Sigmoid colon (tissue), 7 donors: ENCODE results near the gene DNAH9. TPM values are rescaled to one million over a fixed set of nuclear protein-coding genes. Genes with fewer than 3 reads are reported as not detected.

ENCODE experiments used
- DNase-seq: peaks from one replicate; pipeline ENCODE4 v3.0.0-alpha.2; 2019
- H3K27ac ChIP-seq, 4 donors: fragments of 200-600 bp; sonication (generic); one replicate each; pipeline ENCODE4 v1.5.1; 2016 to 2019; ENCODE audit warnings: mild to moderate bottlenecking in 1 of 4
- H3K27me3 ChIP-seq, 3 donors: fragments of 200-600 bp; sonication (generic); one replicate each; pipeline ENCODE4 v1.5.1; 2019; ENCODE audit warnings: mild to moderate bottlenecking in 1 of 3
- H3K36me3 ChIP-seq, 4 donors: fragments of 200-600 bp; sonication (generic); one replicate each; pipeline ENCODE4 v1.5.1; 2016 to 2019
- H3K4me1 ChIP-seq, 4 donors: fragments of 200-600 bp; sonication (generic); one replicate each; pipeline ENCODE4 v1.5.1; 2017 to 2019
- H3K4me3 ChIP-seq, 4 donors: fragments of 200-600 bp; sonication (generic); one replicate each; pipeline ENCODE4 v1.5.1; 2017 to 2019; ENCODE audit warnings: mild to moderate bottlenecking in 2 of 4, moderate library complexity in 1 of 4
- H3K9me3 ChIP-seq, 4 donors: fragments of 200-600 bp in 3 of 4; sonication (generic) in 3 of 4; one replicate each; pipeline versions ENCODE4 v1.5.1 to v1.6.1; 2013 to 2019
- EP300 ChIP-seq, 4 donors: sonication (generic); formaldehyde crosslinking; IDR thresholded peaks; one replicate each; pipeline ENCODE4 v1.6.1; 2017; ENCODE audit warnings: antibody characterized with exemption in 4 of 4
- POLR2A ChIP-seq, 2 donors: fragments of 450-650 bp; IDR thresholded peaks; one replicate each; pipeline ENCODE4 v1.6.1; 2016; ENCODE audit warnings: antibody characterized with exemption in 2 of 2, mild to moderate bottlenecking in 2 of 2, moderate library complexity in 2 of 2
- POLR2AphosphoS5 ChIP-seq, 4 donors: sonication (generic); formaldehyde crosslinking; IDR thresholded peaks; one replicate each; pipeline ENCODE4 v1.6.1; 2017; ENCODE audit warnings: antibody characterized with exemption in 4 of 4
- WGBS, 2 donors: extraction: QIAGEN DNeasy Blood & Tissue Kit; methylation state at CpG; one replicate each; pipeline ENCODE4 v1.1.7; 2013; 5-methylcytosine and 5-hydroxymethylcytosine counted together
- intact Hi-C: fragments of 100-400 bp; cut with DNase I; formaldehyde crosslinking; loops from one replicate; pipeline ENCODE4 v1.15.1; 2023
- polyA plus RNA-seq, 3 donors: library from polyadenylated mRNA; stranded (reverse); fragments of 200-250 nt; gene quantifications; one replicate each; pipeline ENCODE4 v1.2.3, GENCODE V29; 2013
- total RNA-seq, 4 donors: library from RNA; depleted of rRNA; stranded (reverse); fragments of >200 nt; gene quantifications; one replicate each; pipeline ENCODE4 v1.1.0, GENCODE V29; 2016
- TF ChIP-seq, protein P1 (sequence below), 4 experiments: fragments of 450-650 bp in 3 of 4; fragments of 200-600 bp in 1 of 4; IDR thresholded peaks; one replicate each; pipeline ENCODE4 v1.5.1; 2016 to 2019; ENCODE audit warnings: antibody characterized with exemption in 4 of 4, mild to moderate bottlenecking in 3 of 4, moderate library complexity in 2 of 4
- donor health status: healthy with polysubstance abuse.
- donor health status: Bipolar disorder and iron deficiency.
- donor health status: healthy.

The DNAH9 gene
- total and polyA plus RNA-seq, 7 donors = under 0.01 to 3.0 (median 0.27) TPM; not detected in 2

DNA sequence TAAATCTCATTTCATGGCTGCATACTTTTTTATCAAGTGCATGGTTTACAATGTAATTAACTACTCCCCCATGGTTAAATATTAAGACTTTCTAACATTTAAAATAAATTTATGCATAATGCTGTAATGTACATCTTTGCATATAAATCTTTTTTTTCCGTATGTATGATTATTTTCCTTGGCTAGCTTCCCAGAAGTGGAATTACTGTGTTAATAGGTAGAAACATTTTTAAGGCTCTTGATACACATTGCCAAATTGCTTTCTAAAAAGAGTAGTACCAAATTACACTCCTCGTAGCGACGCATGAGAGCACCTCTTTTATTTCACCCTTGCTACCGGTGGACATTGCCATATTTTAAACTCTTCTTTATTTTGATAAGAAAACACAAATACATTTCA, 141.1 kb downstream of the DNAH9 start:
- WGBS, 2 donors = 65 to 77% methylated on average over 5 of the region's 5 CpGs
- DNase-seq = no peak
- intact Hi-C loops = no loop called here

DNA sequence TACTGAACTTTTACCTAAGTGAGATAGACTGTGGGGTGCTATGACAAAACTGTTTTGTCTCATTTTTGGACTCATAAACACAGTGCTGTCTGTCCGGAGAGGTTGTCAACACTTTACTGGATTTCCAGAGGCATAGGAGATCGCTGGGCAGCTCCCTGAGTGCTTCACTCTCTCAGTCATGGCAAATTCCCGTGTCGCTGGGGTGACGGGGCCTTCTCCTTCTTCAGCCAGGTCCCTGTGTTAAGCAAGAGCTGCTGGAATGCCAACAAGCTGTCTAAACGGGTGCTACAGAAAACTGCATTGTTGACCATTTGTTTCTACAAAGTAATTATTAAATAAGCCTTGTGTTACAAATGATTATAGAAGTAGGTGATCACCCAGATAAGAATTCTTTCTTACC, 141.6 kb downstream of the DNAH9 start:
- 81 to 82% methylated on average over 6 of the region's 6 CpGs for WGBS, 2 donors
- H3K27ac ChIP-seq = no peak overlapping the region
- no peaks in the 10 kb centered on the region for H3K9me3 ChIP-seq
- H3K27me3 ChIP-seq = no peaks in the 10 kb centered on the region
- H3K36me3 ChIP-seq = no peaks in the 10 kb centered on the region
- intact Hi-C loops = no loop called here
- no peak overlapping the region for H3K4me3 ChIP-seq
- TF ChIP-seq POLR2A (IDR thresholded peaks at IDR 0.05) = no peak
- no peak for TF ChIP-seq EP300 (IDR thresholded peaks at IDR 0.05)
- TF ChIP-seq POLR2AphosphoS5 (IDR thresholded peaks at IDR 0.05) = no peak
- TF ChIP-seq, protein P1, sequence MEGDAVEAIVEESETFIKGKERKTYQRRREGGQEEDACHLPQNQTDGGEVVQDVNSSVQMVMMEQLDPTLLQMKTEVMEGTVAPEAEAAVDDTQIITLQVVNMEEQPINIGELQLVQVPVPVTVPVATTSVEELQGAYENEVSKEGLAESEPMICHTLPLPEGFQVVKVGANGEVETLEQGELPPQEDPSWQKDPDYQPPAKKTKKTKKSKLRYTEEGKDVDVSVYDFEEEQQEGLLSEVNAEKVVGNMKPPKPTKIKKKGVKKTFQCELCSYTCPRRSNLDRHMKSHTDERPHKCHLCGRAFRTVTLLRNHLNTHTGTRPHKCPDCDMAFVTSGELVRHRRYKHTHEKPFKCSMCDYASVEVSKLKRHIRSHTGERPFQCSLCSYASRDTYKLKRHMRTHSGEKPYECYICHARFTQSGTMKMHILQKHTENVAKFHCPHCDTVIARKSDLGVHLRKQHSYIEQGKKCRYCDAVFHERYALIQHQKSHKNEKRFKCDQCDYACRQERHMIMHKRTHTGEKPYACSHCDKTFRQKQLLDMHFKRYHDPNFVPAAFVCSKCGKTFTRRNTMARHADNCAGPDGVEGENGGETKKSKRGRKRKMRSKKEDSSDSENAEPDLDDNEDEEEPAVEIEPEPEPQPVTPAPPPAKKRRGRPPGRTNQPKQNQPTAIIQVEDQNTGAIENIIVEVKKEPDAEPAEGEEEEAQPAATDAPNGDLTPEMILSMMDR (IDR thresholded peaks at IDR 0.05) = no peak
- DNase-seq = no peak
- H3K4me1 ChIP-seq = no peaks in the 10 kb centered on the region

More for the DNA sequence above, 141.1 kb downstream of the DNAH9 start:
- TF ChIP-seq, protein P1 (IDR thresholded peaks at IDR 0.05) = no peak
- TF ChIP-seq POLR2AphosphoS5 (IDR thresholded peaks at IDR 0.05) = no peak
- no peaks in the 10 kb centered on the region for H3K4me1 ChIP-seq
- no peak overlapping the region for H3K27ac ChIP-seq
- H3K36me3 ChIP-seq = no peaks in the 10 kb centered on the region
- no peak overlapping the region for H3K4me3 ChIP-seq
- no peaks in the 10 kb centered on the region for H3K9me3 ChIP-seq
- H3K27me3 ChIP-seq = no peaks in the 10 kb centered on the region

DNA sequence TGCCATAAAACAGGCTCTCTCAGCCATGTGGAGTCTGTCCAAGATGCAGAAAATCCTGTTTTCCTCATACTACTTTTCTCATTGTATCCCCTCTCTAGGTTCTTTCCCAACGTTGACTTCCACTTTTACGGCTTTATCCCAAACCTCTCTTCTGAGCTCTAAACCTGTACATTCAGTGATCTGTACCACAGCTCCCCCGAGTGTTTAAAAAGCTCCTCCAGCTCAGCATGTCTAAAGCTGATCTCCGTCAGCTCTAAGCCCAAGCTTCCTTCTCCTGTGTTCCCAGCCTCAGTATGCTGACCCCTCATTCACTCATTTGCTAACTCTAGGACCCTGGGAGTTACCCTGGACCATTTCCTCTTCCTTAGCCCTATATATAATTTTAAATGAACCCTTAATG, 144.6 kb downstream of the DNAH9 start:
- no peak overlapping the region for H3K27ac ChIP-seq
- intact Hi-C loops = no loop called here
- no peaks in the 10 kb centered on the region for H3K36me3 ChIP-seq
- no peak for DNase-seq
- H3K27me3 ChIP-seq = no peaks in the 10 kb centered on the region
- 16 to 36% methylated on average over 4 of the region's 4 CpGs for WGBS, 2 donors
- peaks cover 0 to 6% (median 0%) of the 10 kb centered on the region in 4 donors for H3K9me3 ChIP-seq
- no peaks in the 10 kb centered on the region for H3K4me1 ChIP-seq
- no peak for TF ChIP-seq EP300 (IDR thresholded peaks at IDR 0.05)
- TF ChIP-seq, protein P1 (IDR thresholded peaks at IDR 0.05) = no peak
- TF ChIP-seq POLR2AphosphoS5 (IDR thresholded peaks at IDR 0.05) = no peak
- no peak for TF ChIP-seq POLR2A (IDR thresholded peaks at IDR 0.05)
- H3K4me3 ChIP-seq = no peak overlapping the region

DNA sequence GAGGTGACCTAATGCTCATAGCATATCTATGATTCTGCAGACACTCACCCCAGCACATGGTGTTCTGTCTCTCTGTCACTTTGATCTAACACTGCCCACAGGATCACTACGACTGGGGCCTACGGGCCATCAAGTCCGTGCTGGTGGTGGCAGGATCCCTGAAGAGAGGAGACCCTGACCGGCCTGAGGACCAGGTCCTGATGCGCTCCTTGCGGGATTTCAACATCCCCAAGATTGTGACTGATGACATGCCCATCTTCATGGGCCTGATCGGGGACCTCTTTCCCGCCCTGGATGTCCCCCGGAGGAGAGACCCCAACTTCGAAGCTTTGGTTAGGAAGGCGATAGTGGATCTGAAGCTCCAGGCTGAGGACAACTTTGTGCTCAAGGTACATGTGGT, 146.4 kb downstream of the DNAH9 start:
- Histone ChIP-seq H3K4me3 (no peak overlapping the region), H3K27ac (no peak overlapping the region), H3K4me1 (no peaks in the 10 kb centered on the region), H3K27me3 (no peaks in the 10 kb centered on the region), H3K9me3 (peaks cover 0 to 6% (median 0%) of the 10 kb centered on the region in 4 donors), H3K36me3 (no peaks in the 10 kb centered on the region)
- intact Hi-C loops = no loop called here
- TF ChIP-seq, protein P1 (IDR thresholded peaks at IDR 0.05) = no peak
- TF ChIP-seq EP300 (IDR thresholded peaks at IDR 0.05) (no peak), POLR2A (IDR thresholded peaks at IDR 0.05) (no peak), POLR2AphosphoS5 (IDR thresholded peaks at IDR 0.05) (no peak)
- no peak for DNase-seq
- 96% methylated on average over 11 of the region's 11 CpGs for WGBS, 2 donors

DNA sequence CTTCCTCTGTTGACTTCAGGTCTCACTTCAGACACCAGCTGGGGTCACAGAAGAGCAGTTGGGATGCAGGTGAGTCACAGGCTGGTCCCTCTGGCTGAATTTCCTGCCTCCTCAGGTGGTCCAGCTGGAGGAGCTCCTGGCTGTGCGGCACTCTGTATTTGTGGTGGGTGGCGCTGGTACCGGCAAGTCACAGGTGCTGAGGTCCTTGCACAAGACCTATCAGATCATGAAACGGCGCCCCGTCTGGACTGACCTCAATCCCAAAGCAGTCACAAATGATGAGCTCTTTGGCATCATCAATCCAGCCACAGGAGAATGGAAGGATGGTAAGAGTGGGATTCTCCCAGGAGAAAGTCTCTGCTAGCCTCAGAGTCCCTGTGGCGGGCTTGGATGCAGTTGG, 149.2 kb downstream of the DNAH9 start:
- Histone ChIP-seq H3K4me3 (no peak overlapping the region), H3K27ac (no peak overlapping the region), H3K27me3 (no peaks in the 10 kb centered on the region), H3K4me1 (no peaks in the 10 kb centered on the region), H3K9me3 (peaks cover 0 to 6% (median 0%) of the 10 kb centered on the region in 4 donors), H3K36me3 (no peaks in the 10 kb centered on the region)
- no peak for TF ChIP-seq POLR2A (IDR thresholded peaks at IDR 0.05)
- no peak for TF ChIP-seq POLR2AphosphoS5 (IDR thresholded peaks at IDR 0.05)
- TF ChIP-seq, protein P1 (IDR thresholded peaks at IDR 0.05) = no peak
- DNase-seq = no peak
- intact Hi-C loops = no loop called here
- 91 to 97% methylated on average over 7 of the region's 7 CpGs for WGBS, 2 donors
